Measurements from ENCODE around the gene ENOX2.

The ENOX2 gene

GRCh38 chrX:130628516-130628915 lies 274.5 kb downstream of the ENOX2 start:
- ATAC-seq = no peak
- TF ChIP-seq CREB5 (CRISPR knock-in tag; IDR thresholded peaks at IDR 0.05; ENCODE audit: low read depth) (no peak), ZFP3 (CRISPR knock-in tag; IDR thresholded peaks at IDR 0.05) (no peak), ZFP30 (CRISPR knock-in tag; IDR thresholded peaks at IDR 0.05) (no peak), TCF4 (CRISPR knock-in tag; IDR thresholded peaks at IDR 0.05; ENCODE audit: borderline replicate concordance) (no peak), ZNF8 (CRISPR knock-in tag; IDR thresholded peaks at IDR 0.05) (no peak), CSRNP3 (CRISPR knock-in tag; IDR thresholded peaks at IDR 0.05) (no peak), TOX (CRISPR knock-in tag; IDR thresholded peaks at IDR 0.05; ENCODE audit: borderline replicate concordance) (no peak), SNAI2 (CRISPR knock-in tag; IDR thresholded peaks at IDR 0.05) (no peak), ARNTL (CRISPR knock-in tag; IDR thresholded peaks at IDR 0.05; ENCODE audit: borderline replicate concordance, low read depth) (no peak), POU6F1 (CRISPR knock-in tag; IDR thresholded peaks at IDR 0.05; ENCODE audit: borderline replicate concordance, low read depth) (no peak)

- TF ChIP-seq TOX (CRISPR knock-in tag; IDR thresholded peaks at IDR 0.05; ENCODE audit: borderline replicate concordance) (no peak), ZNF8 (CRISPR knock-in tag; IDR thresholded peaks at IDR 0.05) (no peak), ZFP3 (CRISPR knock-in tag; IDR thresholded peaks at IDR 0.05) (no peak), ARNTL (CRISPR knock-in tag; IDR thresholded peaks at IDR 0.05; ENCODE audit: borderline replicate concordance, low read depth) (no peak), ESRRG (CRISPR knock-in tag; IDR thresholded peaks at IDR 0.05) (no peak), OSR1 (CRISPR knock-in tag; IDR thresholded peaks at IDR 0.05) (no peak), ISL1 (CRISPR knock-in tag; IDR thresholded peaks at IDR 0.05) (no peak), GLIS3 (CRISPR knock-in tag; IDR thresholded peaks at IDR 0.05) (no peak), RARB (CRISPR knock-in tag; IDR thresholded peaks at IDR 0.05) (no peak)
- no peak for ATAC-seq
Measured at GRCh38 chrX:130626521-130626920, 276.5 kb downstream of the ENOX2 start.

GRCh38 chrX:130625386-130625785 lies 277.6 kb downstream of the ENOX2 start:
- TF ChIP-seq CREB5 (CRISPR knock-in tag; IDR thresholded peaks at IDR 0.05; ENCODE audit: low read depth) = no peak
- no peak for TF ChIP-seq ZNF8 (CRISPR knock-in tag; IDR thresholded peaks at IDR 0.05)
- no peak for TF ChIP-seq ZFP3 (CRISPR knock-in tag; IDR thresholded peaks at IDR 0.05)
- TF ChIP-seq ESRRG (CRISPR knock-in tag; IDR thresholded peaks at IDR 0.05) = no peak
- TF ChIP-seq ZC3H10 (CRISPR knock-in tag; IDR thresholded peaks at IDR 0.05) = no peak
- no peak for ATAC-seq

GRCh38 chrX:130623518-130623917 lies 279.5 kb downstream of the ENOX2 start:
- TF ChIP-seq ZNF70 (CRISPR knock-in tag; IDR thresholded peaks at IDR 0.05) (no peak), ZC3H10 (CRISPR knock-in tag; IDR thresholded peaks at IDR 0.05) (no peak), ARNTL (CRISPR knock-in tag; IDR thresholded peaks at IDR 0.05; ENCODE audit: borderline replicate concordance, low read depth) (no peak), PATZ1 (CRISPR knock-in tag; IDR thresholded peaks at IDR 0.05; ENCODE audit: borderline replicate concordance) (no peak), RARB (CRISPR knock-in tag; IDR thresholded peaks at IDR 0.05) (no peak), CSDC2 (CRISPR knock-in tag; IDR thresholded peaks at IDR 0.05) (no peak), TSHZ2 (CRISPR knock-in tag; IDR thresholded peaks at IDR 0.05) (no peak), POU6F1 (CRISPR knock-in tag; IDR thresholded peaks at IDR 0.05; ENCODE audit: borderline replicate concordance, low read depth) (no peak), ZFP3 (CRISPR knock-in tag; IDR thresholded peaks at IDR 0.05) (no peak), SNAI2 (CRISPR knock-in tag; IDR thresholded peaks at IDR 0.05) (no peak), BACH2 (CRISPR knock-in tag; IDR thresholded peaks at IDR 0.05; ENCODE audit: borderline replicate concordance) (no peak), ZNF8 (CRISPR knock-in tag; IDR thresholded peaks at IDR 0.05) (no peak), ESRRG (CRISPR knock-in tag; IDR thresholded peaks at IDR 0.05) (no peak), ISL1 (CRISPR knock-in tag; IDR thresholded peaks at IDR 0.05) (no peak), ZFP30 (CRISPR knock-in tag; IDR thresholded peaks at IDR 0.05) (no peak), OSR1 (CRISPR knock-in tag; IDR thresholded peaks at IDR 0.05) (no peak)
- no peak for ATAC-seq

All from SK-N-SH treated with all-trans-retinoic acid at 6 μM for 48 hours (cell line).